Measurements from ENCODE around the gene PPP1CC.
A peak's percentile ranks its signal among the peaks of the same experiment; 100 is the strongest.
"Not testable (repeated sequence)": the region's sequence is repeated elsewhere in the genome, so short reads cannot be mapped to it uniquely, and the experiment has no call there.

Gene PPP1CC

GRCh38 chr12:110742718-110743570, at the start of gene PPP1CC:
TSS of gene PPP1CC (minus strand) at chr12:110742891. CDS start at chr12:110742707, 184 bp downstream.
- peak; percentile 67 for DNase-seq

GRCh38 chr12:110791589-110791988, 48.9 kb upstream of the PPP1CC start:
- no peak for DNase-seq

DNA sequence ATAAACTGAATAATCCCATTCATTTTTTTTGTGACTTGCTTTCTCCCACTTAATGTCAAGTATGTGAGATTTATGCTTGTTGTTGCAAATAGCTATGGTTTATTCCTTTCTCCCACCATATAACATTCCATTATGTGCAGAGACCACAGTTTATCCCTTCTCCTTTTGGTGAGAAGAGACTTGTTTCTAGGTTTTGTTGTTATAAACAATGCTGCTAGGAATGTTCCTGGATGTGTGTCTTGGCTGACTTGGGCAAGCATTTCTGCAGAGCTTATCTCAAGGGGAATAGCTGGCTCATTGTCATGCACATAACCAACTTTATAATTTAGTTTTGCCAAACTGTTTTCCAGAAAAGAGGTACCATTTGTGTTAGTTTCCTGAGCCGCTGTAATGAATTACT, 47.6 kb upstream of the PPP1CC start:
- no peak for DNase-seq

DNA sequence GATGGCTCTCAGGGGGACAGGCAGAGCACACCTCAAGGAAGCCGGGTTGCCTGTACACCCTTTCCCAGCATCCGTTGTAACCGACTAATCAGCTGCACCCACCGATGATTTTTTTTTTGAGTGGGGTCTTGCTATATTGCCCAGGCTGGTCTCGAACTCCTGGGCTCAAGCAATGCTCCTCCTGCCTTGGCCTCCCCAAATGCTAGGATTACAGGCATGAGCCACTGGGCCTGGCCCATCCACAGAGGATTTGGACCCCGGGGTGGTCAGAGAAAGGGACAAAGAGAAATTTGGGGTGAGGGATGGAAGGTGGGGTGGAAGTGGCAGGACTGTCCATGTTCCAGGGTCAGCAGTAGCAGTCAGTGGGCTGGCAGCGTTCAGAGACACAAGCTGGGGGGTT, 43.3 kb upstream of the PPP1CC start:
- DNase-seq: no peak

DNA sequence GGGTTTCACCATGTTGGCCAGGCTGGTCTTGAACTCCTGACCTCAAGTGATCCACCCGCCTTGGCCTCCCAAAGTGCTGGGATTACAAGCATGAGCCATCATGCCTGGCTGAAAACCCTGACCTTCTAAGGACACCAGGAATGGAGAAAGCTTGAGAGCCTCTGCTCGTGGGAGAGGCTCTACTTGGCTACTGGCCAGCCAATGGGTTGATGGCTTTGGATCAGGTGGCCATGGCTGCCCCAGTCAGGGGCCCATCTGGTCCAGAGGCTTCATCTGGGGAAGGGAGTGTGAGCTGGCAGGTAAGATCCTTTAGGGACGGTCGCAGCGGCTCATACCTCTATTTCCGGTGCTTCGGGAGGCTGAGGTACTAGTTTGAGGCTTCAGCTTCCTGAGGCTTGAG, 42.5 kb upstream of the PPP1CC start:
- DNase-seq: no peak

DNA sequence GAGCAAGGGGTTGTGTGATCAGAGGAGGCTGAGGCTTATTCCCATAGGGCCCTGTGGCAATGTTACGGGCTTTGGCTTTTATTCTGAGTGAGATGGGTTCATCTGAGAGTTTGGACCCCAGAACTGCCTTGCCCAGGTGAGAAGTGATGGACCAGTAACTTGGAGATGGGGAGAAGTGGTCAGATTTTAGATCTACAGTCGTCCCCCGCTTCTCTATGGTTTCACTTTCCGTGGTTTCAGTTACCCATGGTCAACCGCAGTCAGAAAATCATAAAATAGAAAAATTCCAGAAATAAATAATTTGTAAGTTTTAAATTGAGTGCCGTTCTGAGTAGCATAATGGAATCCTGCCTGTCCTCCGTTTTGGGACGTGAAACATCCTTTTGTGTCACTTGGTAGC, 40.2 kb upstream of the PPP1CC start:
- DNase-seq: no peak

- DNase-seq: no peak
These were observed 39.4 kb upstream of the PPP1CC start for GRCh38 chr12:110782094-110782493.

DNA sequence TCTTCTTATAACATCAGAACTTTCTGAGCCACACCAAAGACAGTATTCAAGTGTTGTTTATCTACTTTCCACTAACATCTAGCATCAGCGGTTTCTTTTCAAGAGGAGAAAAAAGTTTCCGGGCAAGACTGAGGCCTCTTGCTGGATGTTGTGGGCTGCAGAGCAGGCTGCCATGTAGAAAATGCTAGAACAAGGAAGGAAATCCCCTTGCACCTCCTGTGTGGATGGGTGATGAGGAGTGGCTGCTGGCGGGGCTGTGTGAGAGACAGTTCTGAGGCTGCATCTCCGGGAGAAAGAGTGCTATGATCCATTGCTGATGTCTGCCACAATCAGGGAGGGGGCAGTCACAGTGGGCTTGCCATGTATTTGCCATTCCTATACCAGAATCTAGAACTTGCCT, 37.8 kb upstream of the PPP1CC start:
- DNase-seq: no peak

DNA sequence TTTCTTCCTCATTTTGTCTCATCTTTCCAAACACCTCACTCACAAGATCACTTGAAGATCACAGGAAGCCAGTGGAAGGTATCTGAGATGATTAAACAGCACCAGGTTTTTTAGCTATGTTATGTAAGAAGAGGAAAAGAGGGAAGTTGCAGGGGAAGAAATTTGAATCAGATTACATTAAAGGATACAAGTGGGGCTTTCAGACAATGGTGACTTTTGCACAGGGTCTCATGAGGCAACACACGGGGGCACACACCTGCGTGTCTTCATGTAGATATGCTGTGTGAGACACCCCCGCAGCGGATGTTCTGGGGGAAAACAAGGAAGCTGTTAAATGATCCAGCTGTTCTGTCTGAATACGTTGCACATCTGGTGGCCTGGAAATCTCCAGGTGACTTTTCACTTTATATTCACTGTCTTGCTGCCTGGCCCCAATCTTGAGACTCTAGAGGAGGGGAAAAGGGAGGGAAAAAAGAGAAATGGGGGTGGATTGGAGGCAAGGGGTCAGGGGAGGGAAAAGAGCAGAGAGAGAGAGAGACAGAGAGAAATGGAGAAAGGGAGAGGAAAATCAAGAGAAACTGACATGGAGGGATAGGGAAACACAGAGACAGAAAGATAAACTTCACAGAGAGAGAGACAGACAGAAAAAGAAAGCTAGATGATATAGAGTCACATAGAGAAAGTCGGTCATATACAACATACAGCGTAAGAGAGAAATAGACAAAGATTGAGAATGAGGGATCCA, 36.3 kb upstream of the PPP1CC start:
- DNase-seq: no peak

GRCh38 chr12:110776410-110776809, 33.7 kb upstream of the PPP1CC start:
- no peak for DNase-seq

DNA sequence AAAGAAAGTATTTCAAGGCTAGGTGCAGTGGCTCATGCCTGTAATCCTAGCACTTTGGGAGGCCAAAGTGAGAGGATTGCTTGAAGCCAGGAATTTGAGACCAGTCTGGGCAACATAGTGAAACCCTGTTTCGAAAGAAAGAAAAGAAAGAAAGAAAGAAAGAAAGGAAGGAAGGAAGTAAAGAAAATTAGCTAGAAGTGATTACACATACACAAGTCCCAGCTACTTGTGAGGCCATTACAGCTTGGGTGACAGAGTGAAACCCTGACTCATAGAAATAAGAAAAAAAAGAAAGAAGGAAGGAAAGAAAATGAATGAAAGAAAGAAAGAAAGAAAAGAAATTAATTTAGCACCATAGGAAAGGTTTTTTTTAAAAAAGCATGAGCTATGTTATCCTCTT, 33.3 kb upstream of the PPP1CC start:
- DNase-seq: no peak

- no peak for DNase-seq
These were observed 32.1 kb upstream of the PPP1CC start for GRCh38 chr12:110774824-110775223.

- DNase-seq: no peak
These were observed 26.3 kb upstream of the PPP1CC start for GRCh38 chr12:110768960-110769359.

GRCh38 chr12:110767863-110768262, 25.2 kb upstream of the PPP1CC start:
- no peak for DNase-seq

GRCh38 chr12:110766311-110767154, 23.8 kb upstream of the PPP1CC start:
- DNase-seq: peak; percentile 20

DNA sequence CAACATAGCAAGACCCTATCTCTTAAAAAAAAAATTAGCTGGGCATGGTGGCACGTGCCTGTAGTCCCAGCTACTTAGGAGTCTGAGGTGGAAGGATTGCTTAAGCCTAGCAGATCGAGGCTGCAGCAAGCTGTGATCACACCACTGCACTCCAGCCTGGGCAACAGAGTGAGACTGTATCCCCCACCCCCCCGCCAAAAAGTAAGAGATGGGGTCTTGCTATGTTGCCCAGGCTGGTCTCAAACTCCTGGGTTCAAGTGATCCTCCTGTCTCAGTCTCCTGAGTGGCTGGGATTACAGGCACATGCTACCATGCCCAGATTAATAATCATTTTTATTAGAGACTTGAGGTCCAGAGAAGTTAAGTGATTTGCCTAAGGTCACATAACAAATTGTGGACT, 22.9 kb upstream of the PPP1CC start:
- not testable (repeated sequence) for DNase-seq

GRCh38 chr12:110765111-110765510, 22.4 kb upstream of the PPP1CC start:
- DNase-seq: peak; percentile 75

GRCh38 chr12:110763583-110763982, 20.9 kb upstream of the PPP1CC start:
- DNase-seq: no peak

GRCh38 chr12:110762891-110763290, 20.2 kb upstream of the PPP1CC start:
- no peak for DNase-seq

- no peak for DNase-seq
These were observed 17.5 kb upstream of the PPP1CC start for GRCh38 chr12:110760204-110760609.

DNA sequence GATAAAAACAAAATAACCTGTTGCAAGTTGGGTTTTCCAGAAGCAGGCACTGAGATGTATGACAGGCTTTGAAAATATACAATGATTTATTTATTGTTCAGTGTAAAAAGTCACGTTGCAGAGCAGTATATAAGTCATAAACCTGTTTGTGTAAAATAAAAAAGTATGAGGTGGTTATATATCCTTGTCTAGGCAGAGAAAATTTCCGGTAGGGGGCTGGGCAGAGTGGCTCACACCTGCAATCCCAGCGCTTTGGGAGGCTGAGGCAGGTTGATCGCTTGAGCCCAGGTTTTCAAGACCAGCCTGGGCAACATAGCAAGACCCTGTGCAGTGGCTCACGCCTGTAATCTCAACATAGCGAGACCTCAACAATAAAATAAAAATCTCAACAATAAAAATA, 16.2 kb upstream of the PPP1CC start:
- DNase-seq: no peak

- no peak for DNase-seq
These were observed 13.9 kb upstream of the PPP1CC start for GRCh38 chr12:110756611-110757010.

DNA sequence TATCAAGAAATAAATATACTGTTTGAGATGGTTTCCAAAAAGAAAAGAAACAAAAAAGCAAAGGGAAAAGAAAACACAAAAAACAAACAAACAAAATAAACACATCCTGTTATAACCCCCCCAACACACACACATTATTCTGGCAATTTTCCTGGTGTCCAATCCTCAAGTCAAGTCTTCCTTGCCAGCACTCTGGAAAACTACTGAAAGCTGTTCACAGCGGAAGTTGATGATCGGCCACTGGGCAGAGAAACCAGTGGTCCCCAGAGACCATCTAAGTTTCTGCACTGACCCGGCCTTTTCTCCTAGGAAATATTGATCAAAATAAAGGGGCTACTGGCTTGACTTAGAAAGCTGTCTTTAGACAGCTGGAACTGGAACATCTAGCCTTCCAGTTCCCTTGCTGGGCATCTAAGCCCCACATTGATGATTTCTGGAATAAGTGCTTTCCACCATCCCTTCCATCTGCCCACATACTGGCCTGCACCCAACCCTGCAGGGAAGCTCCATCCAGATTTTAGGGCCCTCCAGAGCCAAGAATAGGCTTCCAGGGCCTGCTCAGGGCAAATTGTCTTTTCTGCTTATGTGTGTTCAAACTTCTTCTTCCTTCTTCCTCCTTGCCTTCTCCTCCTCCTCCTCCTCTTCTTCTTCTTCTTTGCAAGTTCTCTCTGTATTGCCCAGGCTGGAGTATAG, 11.6 kb upstream of the PPP1CC start:
- no peak for DNase-seq

All from NCI-H1436 treated with DMSO at 0.1 percent for 48 hours (cell line).